Esophagus muscularis mucosa (tissue), 2 donors: ENCODE data around the gene LIAS.

Experiments
- POLR2A ChIP-seq: fragments of 450-650 bp; IDR thresholded peaks from one replicate; pipeline ENCODE4 v1.6.1; 2017; ENCODE audit warnings: antibody characterized with exemption, moderate library complexity, mild to moderate bottlenecking, low read depth
- POLR2AphosphoS5 ChIP-seq, 2 donors: sonication (generic); formaldehyde crosslinking; IDR thresholded peaks; one replicate each; pipeline ENCODE4 v1.6.1; 2017; ENCODE audit warnings: antibody characterized with exemption in 2 of 2

GRCh38 chr4:39480251-39480650, 21.4 kb downstream of the LIAS start:
- TF ChIP-seq POLR2A (no peak), POLR2AphosphoS5 (IDR thresholded peaks at IDR 0.05) (no peak)
